Activated CD8-positive, alpha-beta T cell treated with anti-CD3 and anti-CD28 coated beads for 36 hours (primary cell): ENCODE results near the gene ABHD12. TPM values are rescaled to one million over a fixed set of nuclear protein-coding genes. Genes with fewer than 3 reads are reported as not detected.

ENCODE experiments used
- ATAC-seq: fragments of 200-7000 bp; cut with Tn5 transposase; one replicate; pipeline ENCODE4 v1.10.0; 2021; ENCODE audit warnings: mild to moderate bottlenecking, moderate library complexity
- CTCF ChIA-PET: fragments of 350-600 bp; sonication (Branson Sonifier 250); formaldehyde crosslinking; loops from one replicate; lab custom pipeline; 2021; ENCODE audit warnings: antibody characterized with exemption; lab: Charles Lee
- POLR2A ChIA-PET: fragments of 350-600 bp; sonication (Branson Sonifier 250); formaldehyde crosslinking; loops from one replicate; lab custom pipeline; 2021; ENCODE audit warnings: antibody characterized with exemption; lab: Charles Lee
- DNase-seq: peaks from one replicate; pipeline ENCODE4 v3.0.0-alpha.2; 2020
- H3K27ac Mint-ChIP-seq: one replicate; pipeline ENCODE4 v1.8.0; 2021; ENCODE audit warnings: mild to moderate bottlenecking, mixed read lengths
- H3K27me3 Mint-ChIP-seq: one replicate; pipeline ENCODE4 v1.8.0; 2021; ENCODE audit warnings: mixed read lengths
- H3K36me3 Mint-ChIP-seq: one replicate; pipeline ENCODE4 v1.8.0; 2021; ENCODE audit warnings: low read depth, mixed read lengths
- H3K4me1 Mint-ChIP-seq: one replicate; pipeline ENCODE4 v1.8.0; 2021; ENCODE audit warnings: low read depth, mixed read lengths
- H3K4me3 Mint-ChIP-seq: one replicate; pipeline ENCODE4 v1.8.0; 2021; ENCODE audit warnings: mild to moderate bottlenecking, moderate library complexity, mixed read lengths
- H3K9me3 Mint-ChIP-seq: one replicate; pipeline ENCODE4 v1.8.0; 2021; ENCODE audit warnings: mixed read lengths
- intact Hi-C: fragments of 100-400 bp; cut with micrococcal nuclease; formaldehyde crosslinking; loops from one replicate; pipeline ENCODE4 v1.10.0; 2022
- total RNA-seq, 2 experiments: library from RNA; stranded (reverse); gene quantifications; one replicate each; pipeline ENCODE4 v1.2.3, GENCODE V29; 2021
- TF ChIP-seq, protein P1 (sequence below): fragments of 200-600 bp; IDR thresholded peaks from one replicate; pipeline ENCODE4 v1.8.0; 2022; ENCODE audit warnings: antibody characterized with exemption, mild to moderate bottlenecking

Gene ABHD12
- total RNA-seq, 2 experiments from 2014 or later, result 16.0 to 17.0 TPM

DNA sequence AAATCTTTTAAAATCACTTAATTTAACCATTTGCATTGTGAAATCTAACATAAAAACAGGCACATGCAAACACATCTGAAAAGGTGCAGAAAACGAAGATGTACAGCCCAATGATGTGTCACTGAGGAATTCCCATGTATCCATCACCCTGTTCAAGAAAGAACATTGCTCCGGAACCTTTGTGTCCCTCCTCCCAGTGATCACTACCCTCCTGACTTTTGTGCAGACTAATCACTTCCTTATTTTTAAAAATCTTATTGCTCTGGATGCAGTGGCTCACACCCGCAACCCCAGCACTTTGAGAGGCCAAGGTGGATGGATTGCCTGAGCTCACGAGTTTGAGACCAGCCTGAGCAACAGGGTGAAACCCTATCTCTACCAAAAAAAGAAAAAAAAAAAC lies 31.4 kb upstream of the ABHD12 start:
- DNase-seq, result no peak
- peaks cover 46% of the 10 kb centered on the region for H3K36me3 Mint-ChIP-seq
- CTCF ChIA-PET, result no interaction called here
- H3K27ac Mint-ChIP-seq, result no peak overlapping the region
- H3K4me3 Mint-ChIP-seq, result no peak overlapping the region
- TF ChIP-seq, protein P1, sequence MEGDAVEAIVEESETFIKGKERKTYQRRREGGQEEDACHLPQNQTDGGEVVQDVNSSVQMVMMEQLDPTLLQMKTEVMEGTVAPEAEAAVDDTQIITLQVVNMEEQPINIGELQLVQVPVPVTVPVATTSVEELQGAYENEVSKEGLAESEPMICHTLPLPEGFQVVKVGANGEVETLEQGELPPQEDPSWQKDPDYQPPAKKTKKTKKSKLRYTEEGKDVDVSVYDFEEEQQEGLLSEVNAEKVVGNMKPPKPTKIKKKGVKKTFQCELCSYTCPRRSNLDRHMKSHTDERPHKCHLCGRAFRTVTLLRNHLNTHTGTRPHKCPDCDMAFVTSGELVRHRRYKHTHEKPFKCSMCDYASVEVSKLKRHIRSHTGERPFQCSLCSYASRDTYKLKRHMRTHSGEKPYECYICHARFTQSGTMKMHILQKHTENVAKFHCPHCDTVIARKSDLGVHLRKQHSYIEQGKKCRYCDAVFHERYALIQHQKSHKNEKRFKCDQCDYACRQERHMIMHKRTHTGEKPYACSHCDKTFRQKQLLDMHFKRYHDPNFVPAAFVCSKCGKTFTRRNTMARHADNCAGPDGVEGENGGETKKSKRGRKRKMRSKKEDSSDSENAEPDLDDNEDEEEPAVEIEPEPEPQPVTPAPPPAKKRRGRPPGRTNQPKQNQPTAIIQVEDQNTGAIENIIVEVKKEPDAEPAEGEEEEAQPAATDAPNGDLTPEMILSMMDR, result no peak
- ATAC-seq, result no peak
- H3K27me3 Mint-ChIP-seq, result no peaks in the 10 kb centered on the region
- no peaks in the 10 kb centered on the region for H3K9me3 Mint-ChIP-seq
- POLR2A ChIA-PET, result no interaction called here
- intact Hi-C loops, result no loop called here
- H3K4me1 Mint-ChIP-seq, result peaks cover 18% of the 10 kb centered on the region

DNA sequence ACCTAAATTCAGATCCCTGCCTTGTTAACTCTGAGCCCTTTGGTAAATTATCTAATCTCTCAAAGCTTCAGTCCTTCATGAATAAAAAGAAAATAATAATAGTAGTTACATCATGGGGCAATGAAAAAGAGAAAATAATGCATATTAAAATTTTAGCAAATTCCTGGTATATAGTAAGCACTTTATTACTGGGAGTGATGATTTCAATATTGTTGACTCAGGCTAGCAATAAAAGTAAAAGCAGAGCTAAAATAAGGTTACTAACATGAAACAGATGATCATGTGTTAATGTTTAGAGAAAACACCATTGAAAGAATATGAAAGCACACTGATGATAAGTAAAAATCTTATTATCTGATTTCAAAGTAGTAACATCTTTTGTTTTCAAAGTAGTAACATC lies 30.5 kb upstream of the ABHD12 start:
- Mint-ChIP-seq H3K9me3 (no peaks in the 10 kb centered on the region), H3K27me3 (no peaks in the 10 kb centered on the region), H3K36me3 (peaks cover 40% of the 10 kb centered on the region), H3K4me3 (no peak overlapping the region), H3K27ac (no peak overlapping the region), H3K4me1 (peaks cover 17% of the 10 kb centered on the region)
- ChIA-PET POLR2A (no interaction called here), CTCF (no interaction called here)
- intact Hi-C loops, result no loop called here
- DNase-seq (no peak), ATAC-seq (no peak)
- TF ChIP-seq, protein P1, result no peak

DNA sequence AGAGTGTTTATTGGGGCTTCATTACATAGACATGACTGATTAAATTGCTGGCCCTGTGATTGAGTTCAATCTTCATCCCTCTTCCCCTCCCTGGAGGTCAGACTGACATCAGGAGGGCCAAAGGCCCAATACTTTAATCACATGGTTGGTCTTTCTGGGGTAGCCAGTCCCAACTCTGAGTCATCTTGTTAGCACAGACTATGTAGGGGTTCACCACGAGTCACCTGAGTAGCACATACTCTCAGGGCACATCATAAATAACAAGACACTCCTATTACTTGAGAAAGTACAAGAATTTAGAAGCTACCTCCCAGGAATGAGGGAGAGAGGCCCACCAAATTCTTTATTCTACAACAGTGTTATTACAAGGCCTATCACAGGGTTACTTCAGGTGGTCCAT lies 28.1 kb upstream of the ABHD12 start:
- no peak for DNase-seq
- CTCF ChIA-PET, result interaction anchor here (0.7 to 1.4 kb wide), 2 partner anchors 20 to 125 kb away, joined by 3 read pairs; no protein-coding TSS in a partner anchor
- Mint-ChIP-seq H3K36me3 (peaks cover 28% of the 10 kb centered on the region), H3K27ac (no peak overlapping the region), H3K9me3 (no peaks in the 10 kb centered on the region), H3K4me3 (no peak overlapping the region), H3K27me3 (no peaks in the 10 kb centered on the region), H3K4me1 (no peaks in the 10 kb centered on the region)
- TF ChIP-seq, protein P1, result no peak
- intact Hi-C loops, result no loop called here
- ATAC-seq, result no peak
- POLR2A ChIA-PET, result no interaction called here

DNA sequence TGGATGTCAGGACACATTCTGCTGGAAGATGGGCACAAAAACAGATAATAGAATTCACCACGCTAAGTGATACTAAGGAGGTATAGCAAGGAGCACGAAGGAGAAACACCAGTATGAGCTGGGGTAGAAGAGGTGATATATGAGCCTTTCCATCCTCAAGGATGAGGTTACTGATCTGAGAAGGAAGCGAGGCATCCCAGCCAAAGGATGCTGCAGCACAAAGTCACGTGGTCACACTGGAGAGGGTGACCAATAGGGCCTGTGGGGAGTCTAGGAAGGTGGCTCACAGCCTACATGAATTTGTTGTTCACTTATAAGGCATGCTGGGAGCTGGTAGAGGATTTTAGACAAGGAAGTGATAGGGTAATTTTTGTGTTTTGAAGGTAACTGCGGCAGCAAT lies 18.3 kb upstream of the ABHD12 start:
- no peak overlapping the region for H3K27ac Mint-ChIP-seq
- no peak for DNase-seq
- H3K27me3 Mint-ChIP-seq, result no peaks in the 10 kb centered on the region
- POLR2A ChIA-PET, result interaction anchor here (0.8 to 1.0 kb wide), 3 partner anchors 22 to 1289 kb away, joined by 3 to 4 read pairs (median 3); no protein-coding TSS in a partner anchor
- CTCF ChIA-PET, result interaction anchor here (1.1 to 4.0 kb wide), 4 partner anchors 11 to 415 kb away, joined by 4 to 29 read pairs (median 13); no protein-coding TSS in a partner anchor
- TF ChIP-seq, protein P1, result no peak
- peaks cover 15% of the 10 kb centered on the region for H3K36me3 Mint-ChIP-seq
- peaks cover 3% of the 10 kb centered on the region for H3K9me3 Mint-ChIP-seq
- ATAC-seq, result no peak
- intact Hi-C loops, result loop anchor here (2.0 kb wide), 1 partner anchor 98 kb away; no protein-coding TSS in a partner anchor
- peaks cover 14% of the 10 kb centered on the region for H3K4me1 Mint-ChIP-seq
- H3K4me3 Mint-ChIP-seq, result peak overlapping the region; percentile 82

DNA sequence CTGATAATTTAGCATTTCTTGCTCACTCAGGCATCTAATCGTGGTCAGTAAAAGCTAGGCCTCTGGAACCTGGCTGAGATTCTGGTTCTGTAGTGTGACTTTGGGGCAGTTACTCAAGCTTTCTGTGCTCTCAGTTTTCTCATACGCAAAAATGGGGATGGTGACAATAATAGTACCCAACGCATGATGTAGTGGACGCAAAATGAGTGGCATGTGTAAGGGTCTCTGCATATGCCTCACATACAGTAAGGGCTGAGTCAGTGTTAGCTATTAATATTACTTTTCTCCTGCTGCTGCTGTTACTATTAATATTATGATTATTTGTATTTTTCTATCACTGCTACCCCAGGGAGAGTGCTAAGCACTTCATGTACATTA lies 17.5 kb upstream of the ABHD12 start:
- intact Hi-C loops, result loop anchor here (2.0 kb wide), 1 partner anchor 97 kb away; no protein-coding TSS in a partner anchor

More for the DNA sequence above, 17.5 kb upstream of the ABHD12 start:
- Mint-ChIP-seq H3K9me3 (peaks cover 9% of the 10 kb centered on the region), H3K27ac (peak overlapping the region; percentile 75), H3K36me3 (peaks cover 11% of the 10 kb centered on the region), H3K4me1 (peaks cover 14% of the 10 kb centered on the region), H3K4me3 (peak overlapping the region; percentile 82), H3K27me3 (no peaks in the 10 kb centered on the region)
- DNase-seq (no peak), ATAC-seq (no peak)
- CTCF ChIA-PET, result interaction anchor here (1.1 to 4.0 kb wide), 6 partner anchors 10 to 414 kb away, joined by 3 to 29 read pairs (median 6); partner anchors contain the start of gene ABHD12
- POLR2A ChIA-PET, result interaction anchor here (0.7 to 1.7 kb wide), 13 partner anchors 11 to 1289 kb away, joined by 3 to 9 read pairs (median 3); partner anchors contain the start of genes ABHD12 and PYGB
- TF ChIP-seq, protein P1, result no peak
